ENCODE data around the gene SLIT3.

Gene SLIT3

DNA sequence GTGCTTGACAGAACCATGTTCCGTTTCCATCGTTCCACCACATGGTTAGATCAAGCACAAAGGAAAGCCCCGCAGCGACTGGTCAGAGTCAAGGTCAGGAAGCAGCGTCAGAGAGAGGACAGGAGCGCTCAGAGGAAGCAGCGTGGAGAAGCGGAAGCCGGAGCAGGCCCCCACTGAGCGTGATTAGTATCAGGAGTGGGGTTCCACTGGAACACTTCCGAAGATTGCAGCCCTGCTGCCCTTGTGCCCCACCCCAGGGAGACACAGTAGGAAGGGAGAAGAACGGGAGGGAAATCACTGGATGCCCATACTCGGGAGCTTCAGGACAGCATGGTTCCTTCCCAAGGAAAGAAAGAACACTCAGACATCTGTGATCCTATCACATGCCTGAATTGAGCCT is 532.8 kb downstream of the SLIT3 start:
- no peak overlapping the region for H3K4me3 ChIP-seq (ENCODE audit: low read depth, low read length)
- DNase-seq (ENCODE audit: low read depth) = no peak
- TF ChIP-seq, protein P1, sequence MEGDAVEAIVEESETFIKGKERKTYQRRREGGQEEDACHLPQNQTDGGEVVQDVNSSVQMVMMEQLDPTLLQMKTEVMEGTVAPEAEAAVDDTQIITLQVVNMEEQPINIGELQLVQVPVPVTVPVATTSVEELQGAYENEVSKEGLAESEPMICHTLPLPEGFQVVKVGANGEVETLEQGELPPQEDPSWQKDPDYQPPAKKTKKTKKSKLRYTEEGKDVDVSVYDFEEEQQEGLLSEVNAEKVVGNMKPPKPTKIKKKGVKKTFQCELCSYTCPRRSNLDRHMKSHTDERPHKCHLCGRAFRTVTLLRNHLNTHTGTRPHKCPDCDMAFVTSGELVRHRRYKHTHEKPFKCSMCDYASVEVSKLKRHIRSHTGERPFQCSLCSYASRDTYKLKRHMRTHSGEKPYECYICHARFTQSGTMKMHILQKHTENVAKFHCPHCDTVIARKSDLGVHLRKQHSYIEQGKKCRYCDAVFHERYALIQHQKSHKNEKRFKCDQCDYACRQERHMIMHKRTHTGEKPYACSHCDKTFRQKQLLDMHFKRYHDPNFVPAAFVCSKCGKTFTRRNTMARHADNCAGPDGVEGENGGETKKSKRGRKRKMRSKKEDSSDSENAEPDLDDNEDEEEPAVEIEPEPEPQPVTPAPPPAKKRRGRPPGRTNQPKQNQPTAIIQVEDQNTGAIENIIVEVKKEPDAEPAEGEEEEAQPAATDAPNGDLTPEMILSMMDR (IDR thresholded peaks at IDR 0.05; ENCODE audit: insufficient read depth, low read depth, low read length, missing control alignments) = no peak

DNA sequence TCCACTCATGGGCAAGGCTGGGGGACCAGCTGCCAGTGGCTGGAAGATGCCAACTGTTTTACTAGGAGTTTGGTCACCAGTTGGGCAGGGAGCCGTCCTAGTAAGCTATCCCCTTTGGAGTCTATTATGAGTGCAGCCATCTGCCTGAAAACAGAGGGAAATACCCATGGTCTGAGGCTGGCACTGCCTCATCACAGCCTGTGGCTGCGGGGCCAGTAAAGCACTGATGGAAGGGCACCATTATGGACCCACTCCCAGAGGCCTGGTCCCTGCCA is 534.6 kb downstream of the SLIT3 start:
- TF ChIP-seq, protein P1 (IDR thresholded peaks at IDR 0.05; ENCODE audit: insufficient read depth, low read depth, low read length, missing control alignments) = no peak
- no peak for DNase-seq (ENCODE audit: low read depth)

GRCh38 chr5:168765551-168766425 is 535.2 kb downstream of the SLIT3 start:
- H3K4me3 ChIP-seq (ENCODE audit: low read depth, low read length) = no peak overlapping the region
- TF ChIP-seq, protein P1 (IDR thresholded peaks at IDR 0.05; ENCODE audit: insufficient read depth, low read depth, low read length, missing control alignments) = no peak
- DNase-seq (ENCODE audit: low read depth) = no peak

More for the DNA sequence above, 534.6 kb downstream of the SLIT3 start:
- H3K4me3 ChIP-seq (ENCODE audit: low read depth, low read length) = no peak overlapping the region

DNA sequence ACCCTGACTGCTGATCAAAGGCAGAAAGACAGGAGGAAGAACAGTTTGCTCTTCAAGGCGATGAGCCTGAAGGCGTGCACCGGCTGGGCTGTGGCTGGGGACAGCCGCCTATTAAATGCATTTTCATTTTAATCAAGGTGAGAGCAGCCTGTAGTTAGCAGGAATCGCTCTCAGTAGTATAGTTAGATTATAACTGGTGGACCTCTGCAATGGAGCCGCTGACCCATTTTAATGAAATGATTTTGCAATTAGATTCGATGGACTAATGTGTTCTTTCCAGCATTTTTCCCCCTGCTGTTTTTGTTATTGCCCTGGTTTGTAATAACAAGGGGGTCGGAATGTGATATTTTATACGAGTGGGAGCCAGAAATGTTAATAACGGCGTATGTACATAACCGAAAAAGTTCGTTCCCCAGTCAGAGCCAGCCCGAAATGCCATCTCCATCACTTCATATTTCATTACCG is 535.8 kb downstream of the SLIT3 start:
- TF ChIP-seq, protein P1 (IDR thresholded peaks at IDR 0.05; ENCODE audit: insufficient read depth, low read depth, low read length, missing control alignments) = no peak
- H3K4me3 ChIP-seq (ENCODE audit: low read depth, low read length) = no peak overlapping the region
- DNase-seq (ENCODE audit: low read depth) = no peak

- no peak overlapping the region for H3K4me3 ChIP-seq (ENCODE audit: low read depth, low read length)
- TF ChIP-seq, protein P1 (IDR thresholded peaks at IDR 0.05; ENCODE audit: insufficient read depth, low read depth, low read length, missing control alignments) = no peak
- no peak for DNase-seq (ENCODE audit: low read depth)
Measured at GRCh38 chr5:168756453-168757391, 544.2 kb downstream of the SLIT3 start.

DNA sequence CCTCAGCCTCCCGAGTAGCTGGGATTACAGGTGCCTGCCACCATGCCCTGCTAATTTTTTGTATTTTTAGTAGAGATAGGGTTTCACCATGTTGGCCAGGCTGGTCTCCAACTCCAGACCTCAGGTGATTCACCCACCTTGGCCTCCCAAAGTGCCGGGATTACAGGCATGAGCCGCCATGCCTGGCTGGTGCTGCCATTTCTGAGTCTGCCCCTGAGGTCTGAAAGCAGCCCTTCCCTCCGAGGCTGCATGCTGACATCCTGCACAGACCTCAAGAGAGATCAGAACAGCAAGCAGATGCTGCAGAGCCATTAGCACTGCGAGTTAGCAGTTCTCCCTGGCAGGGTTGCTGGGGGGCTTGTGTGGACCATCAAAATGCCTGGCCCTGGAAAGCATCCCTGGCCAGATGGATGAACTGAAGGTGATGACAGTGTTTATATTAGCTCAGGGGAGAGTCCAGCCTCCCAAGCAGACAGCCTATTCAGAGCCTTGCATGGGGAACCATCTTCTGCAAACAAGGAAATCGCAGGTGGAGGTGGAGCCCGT is 545.3 kb downstream of the SLIT3 start:
- no peak for DNase-seq (ENCODE audit: low read depth)
- TF ChIP-seq, protein P1 (IDR thresholded peaks at IDR 0.05; ENCODE audit: insufficient read depth, low read depth, low read length, missing control alignments) = no peak
- no peak overlapping the region for H3K4me3 ChIP-seq (ENCODE audit: low read depth, low read length)

Data from GM12865 (cell line).